Superior temporal gyrus (tissue), 1 donor: ENCODE data around the gene CRHR2.

Experiments used
- DNase-seq: peaks from one replicate; pipeline ENCODE4 v3.0.0-alpha.2; 2016; ENCODE audit errors: extremely low spot score

CRHR2 gene

GRCh38 chr7:30679664-30680063 is 2.6 kb downstream of the CRHR2 start:
- no peak for DNase-seq

DNA sequence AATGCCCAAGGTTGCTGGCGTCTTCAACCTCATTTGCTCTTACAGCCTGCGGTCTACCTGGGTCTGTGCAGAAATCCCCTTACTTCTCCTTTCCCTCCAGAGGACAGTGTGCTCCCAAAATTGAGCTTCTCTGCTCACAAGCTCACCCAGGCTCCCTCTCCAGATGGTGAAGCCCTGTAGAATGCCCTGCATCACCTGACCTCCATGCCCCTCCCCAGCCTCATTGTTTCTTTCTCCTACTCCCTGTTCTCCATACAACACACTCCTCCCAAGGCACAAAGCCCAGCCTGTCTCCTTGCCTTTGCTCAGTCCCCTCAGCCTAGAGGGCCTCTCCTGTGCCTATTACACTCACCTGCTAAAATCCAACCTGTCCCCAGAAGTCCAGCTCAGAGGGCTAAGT is 3.5 kb downstream of the CRHR2 start:
- DNase-seq, result no peak

DNA sequence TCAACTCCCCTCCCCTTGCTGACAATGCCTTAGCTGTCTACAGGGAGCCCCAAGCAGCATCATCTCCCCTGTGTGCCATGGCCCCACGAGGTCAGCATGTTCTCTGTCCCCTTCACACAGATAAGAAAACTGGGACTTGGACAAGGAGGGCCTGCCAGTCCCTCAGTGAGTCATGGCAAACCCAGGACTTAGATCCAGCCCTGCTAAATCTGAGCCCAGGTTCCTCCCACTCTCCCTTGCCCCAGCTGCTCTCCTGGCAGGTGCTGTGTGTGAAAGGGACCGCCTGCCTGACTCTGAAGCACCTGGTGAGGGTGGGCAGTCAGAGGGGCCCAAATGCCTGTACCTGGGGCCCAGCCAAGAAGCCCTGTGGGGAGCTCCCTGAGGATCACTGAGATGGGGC is 7.4 kb downstream of the CRHR2 start:
- DNase-seq, result no peak

GRCh38 chr7:30674420-30674819 is 7.8 kb downstream of the CRHR2 start:
- DNase-seq, result no peak

DNA sequence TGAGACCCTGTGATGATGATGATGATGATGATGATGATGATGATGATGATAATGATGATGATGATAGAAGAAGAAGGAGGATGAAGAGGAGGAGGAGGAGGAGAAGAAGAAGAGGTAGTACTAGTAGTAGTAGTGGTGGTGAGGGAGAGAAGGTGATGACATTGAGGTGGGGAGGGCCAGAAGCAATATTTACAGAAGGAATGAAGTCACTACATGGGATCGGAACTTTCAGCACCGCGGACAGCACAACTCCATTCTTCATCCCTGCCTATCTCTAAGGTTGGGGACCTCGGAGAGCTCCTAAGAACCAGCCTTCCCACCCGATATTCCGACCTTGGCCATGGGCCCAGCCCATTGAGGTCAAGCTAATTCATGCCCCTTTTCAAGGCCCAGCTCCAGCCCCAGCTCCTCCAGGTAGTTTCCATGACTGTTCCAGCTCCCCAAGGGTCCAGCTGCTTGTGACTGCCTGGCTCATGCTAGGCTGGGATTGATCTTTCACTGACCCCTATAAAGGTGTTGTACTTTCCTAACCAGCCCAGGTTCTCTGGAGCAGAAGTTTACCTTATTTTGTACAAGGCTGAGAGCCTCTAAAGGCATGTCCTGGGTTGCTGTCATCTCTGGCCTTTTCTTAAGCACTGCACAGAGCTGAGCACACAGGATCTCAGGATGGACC is 10.3 kb downstream of the CRHR2 start:
- DNase-seq, result no peak

- no peak for DNase-seq
Measured at GRCh38 chr7:30668102-30668501, 14.2 kb downstream of the CRHR2 start.

- no peak for DNase-seq
Measured at GRCh38 chr7:30667172-30667571, 15.1 kb downstream of the CRHR2 start.

GRCh38 chr7:30665449-30665848 is 16.8 kb downstream of the CRHR2 start:
- DNase-seq, result no peak

GRCh38 chr7:30665043-30665442 is 17.2 kb downstream of the CRHR2 start:
- no peak for DNase-seq

- no peak for DNase-seq
Measured at GRCh38 chr7:30664184-30664885, 17.9 kb downstream of the CRHR2 start.

GRCh38 chr7:30663414-30663813 is 18.8 kb downstream of the CRHR2 start:
- DNase-seq, result no peak

DNA sequence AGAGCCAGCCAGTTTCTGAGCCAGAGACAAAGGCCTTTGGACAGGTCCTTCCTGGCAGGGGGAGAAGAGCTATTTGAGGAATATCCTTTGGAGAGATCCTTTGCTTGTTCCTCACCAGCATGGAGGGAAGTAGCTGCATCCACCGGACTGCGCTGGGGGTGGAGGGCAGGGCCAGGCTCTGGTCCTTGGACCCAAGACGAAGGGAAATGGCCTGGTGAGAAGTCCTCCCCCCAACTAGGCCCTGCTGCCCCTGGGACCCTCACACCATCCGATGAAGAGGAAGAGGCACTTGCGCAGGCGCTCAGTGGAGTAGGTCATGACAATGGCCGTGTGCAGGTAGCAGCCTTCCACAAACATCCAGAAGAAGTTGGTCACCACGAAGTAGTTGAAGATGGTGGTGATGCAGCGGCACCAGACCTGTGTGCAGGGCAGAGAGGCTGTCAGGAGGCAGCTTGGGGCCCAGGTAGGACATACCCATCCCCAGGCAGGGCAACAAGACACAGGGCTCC is 19.8 kb downstream of the CRHR2 start:
- DNase-seq, result no peak

DNA sequence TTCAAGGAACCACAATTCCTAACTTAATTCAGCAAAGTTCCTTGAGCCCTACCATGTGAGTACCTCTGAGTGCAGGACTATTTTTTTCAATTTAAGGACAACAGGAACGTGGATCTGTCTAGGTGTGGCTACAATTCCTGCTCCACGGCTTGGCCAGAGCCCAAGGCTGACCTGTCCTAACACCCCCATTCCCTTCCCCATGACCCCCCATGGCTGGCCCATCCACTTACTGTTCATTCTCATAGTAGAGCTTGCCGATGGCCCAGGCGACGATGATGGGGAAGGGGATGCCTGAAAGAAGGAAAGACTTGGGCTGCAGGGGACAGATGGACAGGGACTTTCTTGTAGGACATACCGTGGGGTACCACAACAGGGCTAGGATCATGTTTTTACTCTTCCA is 20.3 kb downstream of the CRHR2 start:
- DNase-seq, result no peak

GRCh38 chr7:30660331-30661255 is 21.7 kb downstream of the CRHR2 start:
- DNase-seq, result no peak

DNA sequence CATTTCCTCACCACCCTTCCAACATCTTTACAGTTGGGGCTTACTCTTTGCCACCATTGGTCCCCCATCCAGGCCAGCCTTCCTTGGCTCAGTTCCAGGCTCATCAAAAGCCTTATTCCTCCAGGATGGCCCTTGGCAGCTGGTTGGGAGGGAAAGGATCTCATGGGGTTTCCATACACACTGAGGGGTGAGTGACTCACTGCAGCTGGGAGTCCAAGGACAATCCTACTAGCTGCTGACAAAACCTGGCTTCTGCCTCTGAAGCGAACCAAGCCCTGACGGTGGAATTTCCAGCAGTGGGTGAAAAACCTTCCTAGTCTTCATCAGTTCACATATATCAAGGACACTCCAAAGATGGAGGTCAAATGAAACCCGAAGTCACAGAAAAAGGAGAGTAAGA is 22.9 kb downstream of the CRHR2 start:
- no peak for DNase-seq

DNA sequence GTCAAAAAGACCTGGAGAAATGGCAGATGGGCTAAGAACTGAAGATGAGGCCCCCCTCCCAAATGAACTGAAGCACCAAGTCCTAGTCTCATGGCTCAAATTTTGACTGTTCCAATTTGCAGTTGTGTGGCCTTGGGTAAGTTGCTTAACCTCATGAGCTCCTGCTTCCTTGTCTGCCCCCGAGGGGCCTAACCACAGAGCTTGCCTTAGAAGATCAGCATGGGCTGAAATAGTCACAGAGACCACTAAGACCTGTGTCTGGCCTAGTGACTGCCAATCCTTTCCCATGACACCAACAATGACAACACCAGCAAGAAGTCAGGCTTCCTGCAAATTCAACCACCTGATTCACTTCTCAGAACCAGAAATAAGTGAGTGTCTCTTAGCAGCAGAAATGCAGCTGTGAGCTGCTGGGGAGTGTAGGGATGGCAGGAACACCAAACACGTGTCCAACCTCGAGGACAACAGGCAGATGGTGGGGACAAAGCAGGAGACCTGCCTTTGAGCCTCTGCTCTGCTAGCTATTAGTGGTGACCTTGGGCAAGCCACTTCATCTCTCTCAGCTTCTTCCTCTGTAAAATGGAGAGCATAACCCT is 23.7 kb downstream of the CRHR2 start:
- DNase-seq, result no peak

DNA sequence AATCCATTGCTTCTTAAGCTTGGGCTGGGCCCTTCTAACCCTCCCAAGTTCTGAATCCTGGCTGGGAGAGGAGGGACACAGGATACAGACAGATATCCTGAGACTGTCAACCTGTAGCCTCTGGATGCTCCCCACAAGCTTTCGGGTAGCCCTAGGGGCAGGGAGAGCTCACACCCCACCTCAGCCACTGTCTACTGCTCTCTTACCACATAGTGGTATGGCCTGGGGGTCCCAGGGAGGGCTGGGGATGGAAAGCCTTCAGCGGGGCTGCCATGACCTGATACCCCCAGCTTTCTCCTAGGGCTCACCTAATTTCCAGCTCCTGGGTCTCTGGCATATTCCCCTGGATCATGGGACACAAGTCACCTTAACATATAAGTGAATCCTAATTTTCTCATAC is 25.1 kb downstream of the CRHR2 start:
- no peak for DNase-seq

- no peak for DNase-seq
Measured at GRCh38 chr7:30656006-30656957, 26.0 kb downstream of the CRHR2 start.

- DNase-seq, result no peak
Measured at GRCh38 chr7:30655096-30655970, 26.9 kb downstream of the CRHR2 start.
